ENCODE data around the gene CTSW. TPM values are rescaled to one million over a fixed set of nuclear protein-coding genes. Genes with fewer than 3 reads are reported as not detected.
A peak's percentile ranks its signal among the peaks of the same experiment; 100 is the strongest.

The CTSW gene
- polyA plus RNA-seq, 1 of the 3 experiments (the other 2 are of a cell fraction): 0.49 TPM

- Histone ChIP-seq H3F3A (replicated peaks; ENCODE audit: insufficient read depth) (peaks cover 32% of the 10 kb centered on the region), H2AFZ (ENCODE audit: low read depth) (peak overlapping the region; percentile 51; the same call in 1 of the 2 replicates), H3K9me3 (no peaks in the 10 kb centered on the region), H3K27me3 (ENCODE audit: insufficient read depth) (no peaks in the 10 kb centered on the region), H3K36me3 (replicated peaks in 1 of 2; ENCODE audit: control insufficient read depth in 1 of 2, insufficient read depth in 2 of 2, low read length in 1 of 2) (peaks cover 12 to 24% of the 10 kb centered on the region in 2 experiments), H3K9me2 (no peaks in the 10 kb centered on the region), H3K27ac (ENCODE audit: low read depth in 2 of 2, low read length in 1 of 2) (peak overlapping the region; percentile 68 to 87), H4K20me1 (ENCODE audit: insufficient read depth) (0 out of 2 replicates have a peak, but pooled peaks cover 4% of the 10 kb centered on the region), H3K4me3 (ENCODE audit: low read depth in 2 of 2, low read length in 1 of 2) (peak overlapping the region; percentile 61 to 92), H3K79me2 (ENCODE audit: insufficient read depth) (peaks cover 60% of the 10 kb centered on the region), H3K4me1 (ENCODE audit: control insufficient read depth in 1 of 2, insufficient read depth in 2 of 2, low read depth in 1 of 2, low read length in 1 of 2) (peaks cover 34 to 40% of the 10 kb centered on the region in 2 experiments; a peak in 3 of 4 replicates), H3K9ac (peak overlapping the region; percentile 74), H3K4me2 (peak overlapping the region; percentile 99)
- POLR2A ChIA-PET: interaction anchor here (0.9 kb wide), 1 partner anchor 29 kb away, joined by 3 read pairs; the partner anchor contains the start of gene CCDC85B
- 0% methylated on average over 3 of the region's 60 CpGs for WGBS (ENCODE audit: low lambda C conversion rate)
- CTCF ChIA-PET: interaction anchor here (0.9 to 5.5 kb wide), 5 partner anchors 13 to 35 kb away, joined by 3 to 22 read pairs (median 7); partner anchors contain the start of genes CCDC85B and FIBP
- peak; percentile 85 for DNase-seq
- 0 out of 2 replicates have a peak, but pooled peaks have one; percentile 5 for TF ChIP-seq MAX (IDR thresholded peaks at IDR 0.05; ENCODE audit: low read depth)
- TF ChIP-seq RFX5 (IDR thresholded peaks at IDR 0.05; ENCODE audit: low read length): no peak
Measured at GRCh38 chr11:65919573-65920371, 40.1 kb downstream of the CTSW start.

DNA sequence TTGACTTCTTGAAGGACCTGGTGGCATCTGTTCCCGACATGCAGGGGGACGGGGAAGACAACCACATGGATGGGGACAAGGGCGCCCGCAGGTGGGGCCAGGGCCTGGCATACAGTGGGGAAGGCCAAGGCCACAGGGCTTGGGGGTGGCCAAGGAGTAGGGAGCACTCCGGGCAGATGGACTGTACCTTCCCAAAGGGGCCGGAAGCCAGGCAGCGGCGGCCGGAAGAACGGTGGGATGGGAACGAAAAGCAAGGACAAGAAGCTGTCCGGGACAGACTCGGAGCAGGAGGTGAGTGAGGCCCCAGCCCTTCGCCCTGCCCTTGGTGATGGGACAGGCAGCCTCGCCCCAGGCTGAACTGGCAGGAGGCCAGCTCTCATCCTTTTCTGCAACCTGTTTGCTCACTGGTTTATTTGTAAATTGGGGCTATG is 40.8 kb downstream of the CTSW start:
- H3K4me3 ChIP-seq (ENCODE audit: low read depth in 2 of 2, low read length in 1 of 2): peak overlapping the region; percentile 61 to 92
- peak overlapping the region; percentile 99 for H3K4me2 ChIP-seq
- ChIA-PET CTCF (interaction anchor here (0.9 to 5.5 kb wide), 4 partner anchors 12 to 36 kb away, joined by 3 to 22 read pairs (median 12); partner anchors contain the start of genes CCDC85B and FIBP), POLR2A (interaction anchor here (0.9 kb wide), 1 partner anchor 30 kb away, joined by 3 read pairs; the partner anchor contains the start of gene CCDC85B)
- WGBS (ENCODE audit: low lambda C conversion rate): 45% methylated on average over 15 of the region's 15 CpGs
- H3K9me3 ChIP-seq: no peaks in the 10 kb centered on the region
- H3K4me1 ChIP-seq (ENCODE audit: control insufficient read depth in 1 of 2, insufficient read depth in 2 of 2, low read depth in 1 of 2, low read length in 1 of 2): peaks cover 34 to 36% of the 10 kb centered on the region in 2 experiments; a peak in 3 of 4 replicates
- 0 out of 2 replicates have a peak, but pooled peaks cover 4% of the 10 kb centered on the region for H4K20me1 ChIP-seq (ENCODE audit: insufficient read depth)
- no peaks in the 10 kb centered on the region for H3K9me2 ChIP-seq
- peak overlapping the region in 1 of 2 experiments; percentile 68; a peak in 3 of 4 replicates for H3K27ac ChIP-seq (ENCODE audit: low read depth in 2 of 2, low read length in 1 of 2)
- no peak overlapping the region for H2AFZ ChIP-seq (ENCODE audit: low read depth)
- H3K79me2 ChIP-seq (ENCODE audit: insufficient read depth): peaks cover 58% of the 10 kb centered on the region
- H3K36me3 ChIP-seq (replicated peaks in 1 of 2; ENCODE audit: control insufficient read depth in 1 of 2, insufficient read depth in 2 of 2, low read length in 1 of 2): peaks cover 12 to 24% of the 10 kb centered on the region in 2 experiments
- peaks cover 37% of the 10 kb centered on the region for H3F3A ChIP-seq (replicated peaks; ENCODE audit: insufficient read depth)
- no peaks in the 10 kb centered on the region for H3K27me3 ChIP-seq (ENCODE audit: insufficient read depth)
- no peak for DNase-seq
- TF ChIP-seq RCOR1 (IDR thresholded peaks at IDR 0.05; ENCODE audit: low read length) (no peak), MAX (IDR thresholded peaks at IDR 0.05; ENCODE audit: low read depth) (0 out of 2 replicates have a peak, but pooled peaks have one; percentile 18), JUND (IDR thresholded peaks at IDR 0.05) (no peak), YY1 (IDR thresholded peaks at IDR 0.05; ENCODE audit: low read depth) (no peak), MXI1 (IDR thresholded peaks at IDR 0.05; ENCODE audit: low read depth, low read length) (peak; percentile 34; the same call in 1 of the 2 replicates), MEF2A (IDR thresholded peaks at IDR 0.05; ENCODE audit: borderline replicate concordance, low read depth) (no peak), RFX5 (IDR thresholded peaks at IDR 0.05; ENCODE audit: low read length) (no peak), GABPA (IDR thresholded peaks at IDR 0.05; ENCODE audit: low read depth) (peak; percentile 43; the same call in 1 of the 2 replicates), POLR2AphosphoS5 (IDR thresholded peaks at IDR 0.05; ENCODE audit: low read depth, low read length) (no peak), ELF1 (IDR thresholded peaks at IDR 0.05) (no peak), IRF3 (IDR thresholded peaks at IDR 0.05; ENCODE audit: low read depth, low read length) (no peak), SMC3 (IDR thresholded peaks at IDR 0.05; ENCODE audit: low read depth, low read length) (no peak), TCF12 (IDR thresholded peaks at IDR 0.05) (no peak)
- H3K9ac ChIP-seq: peak overlapping the region; percentile 74

All from SK-N-SH (cell line).